Bronchial epithelial cell (primary cell): ENCODE results near the gene KRTAP5-7. TPM values are rescaled to one million over a fixed set of nuclear protein-coding genes. Genes with fewer than 3 reads are reported as not detected.
A peak's percentile ranks its signal among the peaks of the same experiment; 100 is the strongest.
"Not testable (repeated sequence)": the region's sequence is repeated elsewhere in the genome, so short reads cannot be mapped to it uniquely, and the experiment has no call there.

Experiments used
- DNase-seq: peaks from one replicate; pipeline ENCODE4 v3.0.0-alpha.2; 2010; ENCODE audit warnings: low read depth
- FAIRE-seq: peaks from 2 replicates; lab custom pipeline; 2011; peaks lifted over from hg19 to GRCh38; lab: Jason Lieb, UNC
- H3K27me3 ChIP-seq: 2 replicates; pipeline ENCODE4 v1.5.1; 2011; ENCODE audit warnings: low read length; ENCODE audit not compliant: control insufficient read depth, insufficient read depth
- H3K36me3 ChIP-seq: 2 replicates; pipeline ENCODE4 v1.5.1; 2011; ENCODE audit warnings: low read length; ENCODE audit not compliant: control insufficient read depth, insufficient read depth
- H3K4me3 ChIP-seq: 2 replicates; pipeline ENCODE4 v1.5.1; 2011; ENCODE audit warnings: mild to moderate bottlenecking, low read depth, low read length, control low read depth
- CTCF ChIP-seq: IDR thresholded peaks from 2 replicates; pipeline ENCODE4 v1.5.1; 2011; ENCODE audit warnings: mild to moderate bottlenecking, moderate library complexity, low read length, control low read depth, inconsistent platforms; ENCODE audit not compliant: insufficient read depth, severe bottlenecking
- total RNA-seq: library from RNA; depleted of rRNA; stranded (reverse); fragments of >200 nt; gene quantifications from 2 replicates; pipeline ENCODE4 v1.2.1, GENCODE V29; 2014

Gene KRTAP5-7
- total RNA-seq, 1 donor from 2014 or later: not detected

- TF ChIP-seq CTCF: no peak
- no peaks in the 10 kb centered on the region for H3K36me3 ChIP-seq
- FAIRE-seq: peak; percentile 98
- no peak overlapping the region for H3K4me3 ChIP-seq
- peak; percentile 2 for DNase-seq
- H3K27me3 ChIP-seq: no peaks in the 10 kb centered on the region
These were observed 41.8 kb downstream of the KRTAP5-7 start for GRCh38 chr11:71568704-71569349.

GRCh38 chr11:71571101-71571850 is 44.2 kb downstream of the KRTAP5-7 start:
- not testable (repeated sequence) for H3K27me3 ChIP-seq, H3K4me3 ChIP-seq, FAIRE-seq, H3K36me3 ChIP-seq, DNase-seq

GRCh38 chr11:71572811-71573210 is 45.7 kb downstream of the KRTAP5-7 start:
- DNase-seq (no peak), FAIRE-seq (no peak)
- no peaks in the 10 kb centered on the region for H3K27me3 ChIP-seq
- no peak overlapping the region for H3K4me3 ChIP-seq
- no peak for TF ChIP-seq CTCF
- H3K36me3 ChIP-seq: no peaks in the 10 kb centered on the region

GRCh38 chr11:71574418-71574817 is 47.4 kb downstream of the KRTAP5-7 start:
- H3K4me3 ChIP-seq: no peak overlapping the region
- no peak for FAIRE-seq

GRCh38 chr11:71575723-71576424 is 48.8 kb downstream of the KRTAP5-7 start:
- no peak for FAIRE-seq
- DNase-seq: no peak
- no peaks in the 10 kb centered on the region for H3K36me3 ChIP-seq
- H3K27me3 ChIP-seq: peaks cover 2% of the 10 kb centered on the region
- TF ChIP-seq CTCF: no peak
- no peak overlapping the region for H3K4me3 ChIP-seq

More at GRCh38 chr11:71574418-71574817, 47.4 kb downstream of the KRTAP5-7 start:
- no peaks in the 10 kb centered on the region for H3K36me3 ChIP-seq
- DNase-seq: no peak
- no peak for TF ChIP-seq CTCF
- peaks cover 2% of the 10 kb centered on the region for H3K27me3 ChIP-seq

- FAIRE-seq, H3K27me3 ChIP-seq, H3K4me3 ChIP-seq, H3K36me3 ChIP-seq, DNase-seq: not testable (repeated sequence)
These were observed 49.8 kb downstream of the KRTAP5-7 start for GRCh38 chr11:71576688-71577465.
